GM12864 (cell line): ENCODE measurements around the gene MYMX.
A peak's percentile ranks its signal among the peaks of the same experiment; 100 is the strongest.

Experiments
- DNase-seq: peaks from one replicate; pipeline ENCODE4 v3.0.0-alpha.2; 2011; ENCODE audit warnings: low read depth
- H3K4me3 ChIP-seq: 2 replicates; pipeline ENCODE4 v1.5.1; 2011; ENCODE audit warnings: mild to moderate bottlenecking, low read depth, low read length, control low read depth
- CTCF ChIP-seq: IDR thresholded peaks from 2 replicates; pipeline ENCODE4 v1.5.1; 2011; ENCODE audit warnings: low read depth, mild to moderate bottlenecking, moderate library complexity, low read length, control low read depth, inconsistent platforms; ENCODE audit errors: missing control alignments

The MYMX gene

GRCh38 chr6:44234101-44235025 is 17.6 kb downstream of the MYMX start:
- TF ChIP-seq CTCF: peak; percentile 75
- H3K4me3 ChIP-seq: no peak overlapping the region
- no peak for DNase-seq

DNA sequence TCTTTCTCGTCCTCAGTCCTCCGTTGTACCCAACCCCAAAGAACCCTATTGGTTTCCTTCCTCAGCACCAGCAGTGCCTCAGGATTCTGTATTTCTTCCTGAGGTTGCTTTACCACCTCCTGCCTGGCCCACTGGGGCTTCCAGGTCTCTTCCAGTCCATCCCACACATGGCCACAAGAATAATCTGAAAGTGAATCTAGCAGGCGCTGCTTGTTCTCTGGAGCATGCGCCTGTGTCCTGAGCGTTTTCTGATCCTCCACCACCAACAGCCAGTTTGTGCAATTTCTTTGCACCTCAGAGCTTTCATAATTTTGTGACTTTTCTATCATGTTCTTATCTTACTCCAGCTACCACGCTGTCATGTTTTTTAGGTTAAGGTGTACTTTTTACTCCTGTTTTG is 18.5 kb downstream of the MYMX start:
- no peak for TF ChIP-seq CTCF
- H3K4me3 ChIP-seq: no peak overlapping the region
- no peak for DNase-seq

- no peak for TF ChIP-seq CTCF
- no peak for DNase-seq
- H3K4me3 ChIP-seq: no peak overlapping the region
Observed at GRCh38 chr6:44235891-44236516, 19.3 kb downstream of the MYMX start.

GRCh38 chr6:44237021-44237812 is 20.5 kb downstream of the MYMX start:
- no peak for TF ChIP-seq CTCF
- no peak for DNase-seq
- peak overlapping the region; percentile 55 for H3K4me3 ChIP-seq

GRCh38 chr6:44237813-44238433 is 21.2 kb downstream of the MYMX start:
- DNase-seq: no peak
- peak overlapping the region; percentile 55 for H3K4me3 ChIP-seq
- peak; percentile 98 for TF ChIP-seq CTCF

DNA sequence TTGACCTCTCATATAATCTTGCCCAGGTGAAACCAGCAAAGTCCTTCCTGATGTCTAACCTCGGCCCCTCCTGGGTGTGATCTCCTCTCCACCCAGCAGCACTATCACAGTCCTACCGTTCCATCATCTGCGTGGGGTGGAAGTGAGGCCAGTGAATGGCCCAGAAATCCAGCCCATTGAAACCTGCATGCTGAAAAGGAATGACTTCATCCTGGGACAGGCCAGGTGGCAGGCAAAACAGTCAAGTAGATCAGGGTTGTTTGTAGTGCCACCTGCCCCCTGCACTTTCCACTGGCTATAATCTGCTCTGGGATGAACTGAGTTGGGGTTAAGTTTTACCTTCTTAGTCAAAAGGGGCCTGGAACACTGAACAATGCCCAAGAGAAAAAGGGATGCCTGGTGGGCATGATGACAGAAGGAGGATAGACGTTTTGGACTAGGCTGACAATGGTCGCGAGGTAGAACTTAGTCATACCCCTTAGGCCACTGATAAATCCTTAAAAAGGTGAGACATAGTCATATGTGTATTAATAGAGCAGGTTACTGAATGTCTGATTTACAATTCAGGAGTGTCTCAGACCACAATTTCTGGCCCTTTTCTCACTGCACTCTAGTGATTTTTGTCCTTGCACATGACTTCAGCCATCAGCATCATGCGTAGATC is 22.1 kb downstream of the MYMX start:
- no peak for TF ChIP-seq CTCF
- H3K4me3 ChIP-seq: no peak overlapping the region
- no peak for DNase-seq
